A673 (cell line): Measurements from ENCODE around the gene RAB17.

Source experiments
- EZH2 ChIP-seq: fragments of 200-600 bp; sonication (generic); IDR thresholded peaks from 2 replicates; pipeline ENCODE4 v1.6.1; 2017; ENCODE audit warnings: borderline replicate concordance, low read depth, mild to moderate bottlenecking, mixed read lengths, antibody characterized with exemption, low read length; ENCODE audit not compliant: poor library complexity, severe bottlenecking
- TF ChIP-seq, protein P1 (sequence below): fragments of 300-800, 200-600 bp; sonication (generic); conservative IDR thresholded peaks from 2 replicates; pipeline ENCODE4 v1.5.1; 2017; ENCODE audit warnings: low read depth, mild to moderate bottlenecking, antibody characterized with exemption, low read length, moderate library complexity, mixed read lengths

GRCh38 chr2:237631007-237631785 is 40.7 kb upstream of the RAB17 start:
- TF ChIP-seq, protein P1, sequence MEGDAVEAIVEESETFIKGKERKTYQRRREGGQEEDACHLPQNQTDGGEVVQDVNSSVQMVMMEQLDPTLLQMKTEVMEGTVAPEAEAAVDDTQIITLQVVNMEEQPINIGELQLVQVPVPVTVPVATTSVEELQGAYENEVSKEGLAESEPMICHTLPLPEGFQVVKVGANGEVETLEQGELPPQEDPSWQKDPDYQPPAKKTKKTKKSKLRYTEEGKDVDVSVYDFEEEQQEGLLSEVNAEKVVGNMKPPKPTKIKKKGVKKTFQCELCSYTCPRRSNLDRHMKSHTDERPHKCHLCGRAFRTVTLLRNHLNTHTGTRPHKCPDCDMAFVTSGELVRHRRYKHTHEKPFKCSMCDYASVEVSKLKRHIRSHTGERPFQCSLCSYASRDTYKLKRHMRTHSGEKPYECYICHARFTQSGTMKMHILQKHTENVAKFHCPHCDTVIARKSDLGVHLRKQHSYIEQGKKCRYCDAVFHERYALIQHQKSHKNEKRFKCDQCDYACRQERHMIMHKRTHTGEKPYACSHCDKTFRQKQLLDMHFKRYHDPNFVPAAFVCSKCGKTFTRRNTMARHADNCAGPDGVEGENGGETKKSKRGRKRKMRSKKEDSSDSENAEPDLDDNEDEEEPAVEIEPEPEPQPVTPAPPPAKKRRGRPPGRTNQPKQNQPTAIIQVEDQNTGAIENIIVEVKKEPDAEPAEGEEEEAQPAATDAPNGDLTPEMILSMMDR: no peak
- TF ChIP-seq EZH2: no peak
